Bronchial epithelial cell (primary cell): ENCODE measurements around the gene DPP4. TPM values are rescaled to one million over a fixed set of nuclear protein-coding genes. Genes with fewer than 3 reads are reported as not detected.

ENCODE experiments used
- DNase-seq: peaks from one replicate; pipeline ENCODE4 v3.0.0-alpha.2; 2010; ENCODE audit warnings: low read depth
- FAIRE-seq: peaks from 2 replicates; lab custom pipeline; 2011; peaks lifted over from hg19 to GRCh38; lab: Jason Lieb, UNC
- H3K27me3 ChIP-seq: 2 replicates; pipeline ENCODE4 v1.5.1; 2011; ENCODE audit warnings: low read length; ENCODE audit not compliant: control insufficient read depth, insufficient read depth
- H3K36me3 ChIP-seq: 2 replicates; pipeline ENCODE4 v1.5.1; 2011; ENCODE audit warnings: low read length; ENCODE audit not compliant: control insufficient read depth, insufficient read depth
- H3K4me3 ChIP-seq: 2 replicates; pipeline ENCODE4 v1.5.1; 2011; ENCODE audit warnings: mild to moderate bottlenecking, low read depth, low read length, control low read depth
- CTCF ChIP-seq: IDR thresholded peaks from 2 replicates; pipeline ENCODE4 v1.5.1; 2011; ENCODE audit warnings: mild to moderate bottlenecking, moderate library complexity, low read length, control low read depth, inconsistent platforms; ENCODE audit not compliant: insufficient read depth, severe bottlenecking
- total RNA-seq: library from RNA; depleted of rRNA; stranded (reverse); fragments of >200 nt; gene quantifications from 2 replicates; pipeline ENCODE4 v1.2.1, GENCODE V29; 2014

The DPP4 gene
- total RNA-seq, 1 donor from 2014 or later, result 2.9 TPM

GRCh38 chr2:161990741-161991140, 83.3 kb downstream of the DPP4 start:
- FAIRE-seq (no peak), DNase-seq (peak; percentile 91)
- peaks cover 3% of the 10 kb centered on the region for H3K27me3 ChIP-seq
- H3K36me3 ChIP-seq, result no peaks in the 10 kb centered on the region
- no peak overlapping the region for H3K4me3 ChIP-seq
- no peak for TF ChIP-seq CTCF

- DNase-seq (peak; percentile 54), FAIRE-seq (no peak)
- peaks cover 3% of the 10 kb centered on the region for H3K27me3 ChIP-seq
- H3K4me3 ChIP-seq, result no peak overlapping the region
- H3K36me3 ChIP-seq, result no peaks in the 10 kb centered on the region
- TF ChIP-seq CTCF, result no peak
Measured at GRCh38 chr2:161990036-161990435, 84.0 kb downstream of the DPP4 start.

- H3K27me3 ChIP-seq, result no peaks in the 10 kb centered on the region
- no peak for TF ChIP-seq CTCF
- DNase-seq (peak; percentile 26), FAIRE-seq (no peak)
- H3K4me3 ChIP-seq, result no peak overlapping the region
- no peaks in the 10 kb centered on the region for H3K36me3 ChIP-seq
Measured at GRCh38 chr2:161988589-161988988, 85.4 kb downstream of the DPP4 start.

- Histone ChIP-seq H3K4me3 (no peak overlapping the region), H3K36me3 (no peaks in the 10 kb centered on the region), H3K27me3 (no peaks in the 10 kb centered on the region)
- FAIRE-seq (no peak), DNase-seq (no peak)
- TF ChIP-seq CTCF, result no peak
Measured at GRCh38 chr2:161987311-161987710, 86.7 kb downstream of the DPP4 start.

- H3K27me3 ChIP-seq, result no peaks in the 10 kb centered on the region
- no peak overlapping the region for H3K4me3 ChIP-seq
- FAIRE-seq (no peak), DNase-seq (peak; percentile 57)
- no peak for TF ChIP-seq CTCF
- no peaks in the 10 kb centered on the region for H3K36me3 ChIP-seq
Measured at GRCh38 chr2:161983866-161984265, 90.1 kb downstream of the DPP4 start.

GRCh38 chr2:161983331-161983651, 90.7 kb downstream of the DPP4 start:
- FAIRE-seq, result no peak
- Histone ChIP-seq H3K27me3 (no peaks in the 10 kb centered on the region), H3K4me3 (no peak overlapping the region), H3K36me3 (no peaks in the 10 kb centered on the region)
- no peak for DNase-seq
- no peak for TF ChIP-seq CTCF
